MM.1S (cell line): Measurements from ENCODE around the gene CERS6.

ENCODE experiments used
- DNase-seq: peaks from one replicate; pipeline ENCODE4 v3.0.0-alpha.2; 2015
- H2AFZ ChIP-seq: fragments of 300-600 bp; sonication (generic); 2 replicates; pipeline ENCODE4 v1.6.0; 2016; ENCODE audit warnings: antibody characterized with exemption, low read length
- H3F3A ChIP-seq: fragments of 300-600 bp; sonication (generic); 2 replicates; pipeline ENCODE4 v1.6.1; 2016; ENCODE audit warnings: mild to moderate bottlenecking, antibody characterized with exemption, low read length, moderate library complexity, mixed read lengths; ENCODE audit not compliant: insufficient read depth
- H3K27ac ChIP-seq: fragments of 300-600 bp; sonication (generic); 2 replicates; pipeline ENCODE4 v1.5.1; 2016; ENCODE audit warnings: mild to moderate bottlenecking, low read length
- H3K27me3 ChIP-seq: fragments of 300-600 bp; sonication (generic); replicated peaks from 2 replicates; pipeline ENCODE4 v1.6.0; 2016; ENCODE audit warnings: low read length; ENCODE audit not compliant: insufficient read depth
- H3K36me3 ChIP-seq: fragments of 300-600 bp; sonication (generic); replicated peaks from 2 replicates; pipeline ENCODE4 v1.6.1; 2016; ENCODE audit warnings: mild to moderate bottlenecking, low read length, mixed read lengths; ENCODE audit not compliant: insufficient read depth
- H3K4me1 ChIP-seq: fragments of 300-600 bp; sonication (generic); 2 replicates; pipeline ENCODE4 v1.6.1; 2016; ENCODE audit warnings: low read length, mixed read lengths
- H3K4me2 ChIP-seq: fragments of 300-600 bp; sonication (generic); 2 replicates; pipeline ENCODE4 v1.6.0; 2016; ENCODE audit warnings: low read depth, low read length
- H3K4me3 ChIP-seq: fragments of 300-600 bp; sonication (generic); 2 replicates; pipeline ENCODE4 v1.5.1; 2016; ENCODE audit warnings: low read length, mixed read lengths
- H3K79me2 ChIP-seq: fragments of 300-600 bp; sonication (generic); 2 replicates; pipeline ENCODE4 v1.6.1; 2016; ENCODE audit warnings: mixed run types, low read length, mixed read lengths
- H3K9ac ChIP-seq: fragments of 300-600 bp; sonication (generic); 2 replicates; pipeline ENCODE4 v1.6.1; 2016; ENCODE audit warnings: low read length, mixed read lengths
- H3K9me2 ChIP-seq: fragments of 300-600 bp; sonication (generic); replicated peaks from 2 replicates; pipeline ENCODE4 v1.6.1; 2016; ENCODE audit warnings: mild to moderate bottlenecking, low read length, mixed read lengths; ENCODE audit not compliant: insufficient read depth
- H3K9me3 ChIP-seq: fragments of 300-600 bp; sonication (generic); replicated peaks from 2 replicates; pipeline ENCODE4 v1.6.1; 2016; ENCODE audit warnings: mild to moderate bottlenecking, low read length, mixed read lengths; ENCODE audit not compliant: insufficient read depth
- H4K20me1 ChIP-seq: fragments of 300-600 bp; sonication (generic); 2 replicates; pipeline ENCODE4 v1.6.1; 2016; ENCODE audit warnings: mild to moderate bottlenecking, low read length, moderate library complexity, mixed read lengths; ENCODE audit not compliant: insufficient read depth
- EZH2 ChIP-seq: fragments of 300-600 bp; sonication (generic); optimal IDR thresholded peaks from 2 replicates; pipeline ENCODE3; 2017; ENCODE audit warnings: low read depth, mild to moderate bottlenecking, antibody characterized with exemption, low read length, mixed read lengths
- EZH2phosphoT487 ChIP-seq: fragments of 300-600 bp; sonication (generic); IDR thresholded peaks from 2 replicates; pipeline ENCODE4 v1.6.1; 2018; ENCODE audit warnings: antibody characterized with exemption, low read length
- TF ChIP-seq, protein P1 (sequence below): fragments of 300-600 bp; sonication (generic); IDR thresholded peaks from 2 replicates; pipeline ENCODE4 v1.5.1; 2016; ENCODE audit warnings: antibody characterized with exemption, low read length, mixed read lengths

The CERS6 gene

GRCh38 chr2:168734199-168734760, 278.2 kb downstream of the CERS6 start:
- no peak for DNase-seq
- Histone ChIP-seq H3K27me3 (no peaks in the 10 kb centered on the region), H3K9ac (no peak overlapping the region), H3K4me3 (no peak overlapping the region), H3K27ac (no peak overlapping the region), H3K79me2 (no peaks in the 10 kb centered on the region), H4K20me1 (no peaks in the 10 kb centered on the region), H2AFZ (no peak overlapping the region), H3K4me1 (no peaks in the 10 kb centered on the region), H3K9me3 (no peaks in the 10 kb centered on the region), H3K4me2 (no peak overlapping the region), H3K9me2 (no peaks in the 10 kb centered on the region), H3K36me3 (no peaks in the 10 kb centered on the region), H3F3A (no peaks in the 10 kb centered on the region)
- TF ChIP-seq EZH2 (no peak), EZH2phosphoT487 (no peak)
- TF ChIP-seq, protein P1, sequence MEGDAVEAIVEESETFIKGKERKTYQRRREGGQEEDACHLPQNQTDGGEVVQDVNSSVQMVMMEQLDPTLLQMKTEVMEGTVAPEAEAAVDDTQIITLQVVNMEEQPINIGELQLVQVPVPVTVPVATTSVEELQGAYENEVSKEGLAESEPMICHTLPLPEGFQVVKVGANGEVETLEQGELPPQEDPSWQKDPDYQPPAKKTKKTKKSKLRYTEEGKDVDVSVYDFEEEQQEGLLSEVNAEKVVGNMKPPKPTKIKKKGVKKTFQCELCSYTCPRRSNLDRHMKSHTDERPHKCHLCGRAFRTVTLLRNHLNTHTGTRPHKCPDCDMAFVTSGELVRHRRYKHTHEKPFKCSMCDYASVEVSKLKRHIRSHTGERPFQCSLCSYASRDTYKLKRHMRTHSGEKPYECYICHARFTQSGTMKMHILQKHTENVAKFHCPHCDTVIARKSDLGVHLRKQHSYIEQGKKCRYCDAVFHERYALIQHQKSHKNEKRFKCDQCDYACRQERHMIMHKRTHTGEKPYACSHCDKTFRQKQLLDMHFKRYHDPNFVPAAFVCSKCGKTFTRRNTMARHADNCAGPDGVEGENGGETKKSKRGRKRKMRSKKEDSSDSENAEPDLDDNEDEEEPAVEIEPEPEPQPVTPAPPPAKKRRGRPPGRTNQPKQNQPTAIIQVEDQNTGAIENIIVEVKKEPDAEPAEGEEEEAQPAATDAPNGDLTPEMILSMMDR = no peak

GRCh38 chr2:168736649-168737445, 280.8 kb downstream of the CERS6 start:
- H3K27ac ChIP-seq = no peak overlapping the region
- no peaks in the 10 kb centered on the region for H3F3A ChIP-seq
- no peaks in the 10 kb centered on the region for H3K79me2 ChIP-seq
- H3K9me3 ChIP-seq = no peaks in the 10 kb centered on the region
- H3K4me2 ChIP-seq = no peak overlapping the region
- no peak for TF ChIP-seq EZH2
- TF ChIP-seq, protein P1 = no peak
- no peak for TF ChIP-seq EZH2phosphoT487
- H4K20me1 ChIP-seq = no peaks in the 10 kb centered on the region
- H3K9ac ChIP-seq = no peak overlapping the region
- H3K27me3 ChIP-seq = no peaks in the 10 kb centered on the region
- H2AFZ ChIP-seq = no peak overlapping the region
- H3K9me2 ChIP-seq = no peaks in the 10 kb centered on the region
- H3K4me1 ChIP-seq = no peaks in the 10 kb centered on the region
- DNase-seq = no peak
- no peak overlapping the region for H3K4me3 ChIP-seq
- no peaks in the 10 kb centered on the region for H3K36me3 ChIP-seq

DNA sequence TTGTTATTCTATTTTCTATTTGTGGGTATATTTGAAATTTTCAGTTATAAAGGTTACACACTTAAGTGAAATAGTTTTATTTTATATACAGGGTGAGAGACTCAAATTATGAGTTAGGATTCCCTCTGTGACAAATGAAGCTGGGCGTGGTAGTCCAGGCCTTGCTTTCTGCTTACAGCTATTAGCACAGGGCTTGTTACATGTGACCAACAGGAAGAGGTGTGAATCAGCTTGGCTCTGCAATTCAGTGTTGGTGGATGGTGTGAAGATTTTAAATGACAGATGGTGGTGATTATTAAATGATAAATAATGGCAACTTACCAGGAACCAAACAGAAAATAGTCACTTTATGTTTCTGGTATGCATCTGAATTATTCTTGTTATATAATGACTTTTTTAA, 282.0 kb downstream of the CERS6 start:
- Histone ChIP-seq H3K79me2 (no peaks in the 10 kb centered on the region), H4K20me1 (no peaks in the 10 kb centered on the region), H3K27ac (no peak overlapping the region), H3F3A (no peaks in the 10 kb centered on the region), H3K9ac (no peak overlapping the region), H3K36me3 (no peaks in the 10 kb centered on the region), H3K9me2 (no peaks in the 10 kb centered on the region), H3K27me3 (no peaks in the 10 kb centered on the region), H3K9me3 (no peaks in the 10 kb centered on the region), H3K4me1 (no peaks in the 10 kb centered on the region), H2AFZ (no peak overlapping the region), H3K4me2 (no peak overlapping the region), H3K4me3 (no peak overlapping the region)
- no peak for DNase-seq
- TF ChIP-seq EZH2 = no peak
- TF ChIP-seq, protein P1 = no peak
- no peak for TF ChIP-seq EZH2phosphoT487
